Measurements from ENCODE around the gene LCK. TPM values are rescaled to one million over a fixed set of nuclear protein-coding genes. Genes with fewer than 3 reads are reported as not detected.
A peak's percentile ranks its signal among the peaks of the same experiment; 100 is the strongest.

The LCK gene
- total RNA-seq, 1 donor from 2014 or later, result 16.6 TPM

DNA sequence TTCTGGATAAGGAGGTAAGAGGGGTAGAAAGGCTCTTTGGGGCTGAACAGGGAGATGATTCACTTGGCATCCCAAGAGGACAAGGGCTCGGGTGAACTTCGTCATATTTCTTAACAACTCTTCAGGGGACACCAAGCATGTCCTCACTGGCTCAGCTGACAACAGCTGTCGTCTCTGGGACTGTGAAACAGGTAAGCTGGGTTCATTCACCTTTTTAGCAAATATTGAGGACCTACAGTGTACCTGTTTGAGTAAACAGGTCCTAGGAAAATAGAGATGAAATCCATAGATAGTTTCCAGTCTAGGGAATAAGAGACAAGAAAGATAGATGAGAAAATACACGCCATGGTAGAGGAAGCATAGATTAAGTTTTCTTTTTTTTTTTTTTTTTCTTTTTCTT is 26.8 kb upstream of the LCK start:
- peaks cover 48% of the 10 kb centered on the region for H3K4me1 Mint-ChIP-seq
- intact Hi-C loops (cut with micrococcal nuclease), result loop anchor here (5.0 kb wide), 1 partner anchor 152 kb away; the partner anchor contains the start of gene TMEM39B

DNA sequence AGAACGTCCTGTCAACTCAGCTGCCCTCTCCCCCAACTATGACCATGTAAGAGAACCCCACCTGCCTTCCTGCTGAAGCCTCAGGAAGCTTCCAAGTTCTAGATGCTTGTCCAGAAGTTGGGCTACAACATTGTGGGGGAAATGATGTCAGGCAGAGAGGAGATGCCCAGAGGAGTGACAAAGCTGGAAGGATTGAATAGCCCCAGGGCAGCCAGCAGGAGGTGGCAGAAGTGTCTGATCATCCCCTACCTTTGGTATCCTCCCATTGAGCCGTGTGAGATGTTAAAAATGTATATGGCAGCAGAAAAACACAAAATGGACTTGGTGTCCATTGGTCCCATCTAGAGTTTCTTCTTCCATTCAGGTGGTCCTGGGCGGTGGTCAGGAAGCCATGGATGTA is 22.3 kb upstream of the LCK start:
- H3K27ac Mint-ChIP-seq, result peak overlapping the region; percentile 57
- intact Hi-C loops (cut with micrococcal nuclease), result no loop called here
- POLR2A ChIA-PET, result interaction anchor here (1.8 kb wide), 1 partner anchor 12 kb away, joined by 4 read pairs; no protein-coding TSS in a partner anchor

More for the DNA sequence above, 26.8 kb upstream of the LCK start:
- peaks cover 66% of the 10 kb centered on the region for H3K36me3 Mint-ChIP-seq (ENCODE audit: low read depth)
- H3K27me3 Mint-ChIP-seq, result no peaks in the 10 kb centered on the region
- ATAC-seq (ENCODE audit: low read depth), result no peak
- ChIA-PET POLR2A (interaction anchor here (0.7 to 5.0 kb wide), 5 partner anchors 16 to 152 kb away, joined by 3 to 47 read pairs (median 13); partner anchors contain the start of genes HDAC1, LCK and TMEM39B), CTCF (interaction anchor here (0.9 to 1.3 kb wide), 2 partner anchors 26 to 176 kb away, joined by 4 to 5 read pairs; no protein-coding TSS in a partner anchor)
- H3K27ac Mint-ChIP-seq, result no peak overlapping the region
- H3K4me3 Mint-ChIP-seq, result peak overlapping the region; percentile 96
- TF ChIP-seq, protein P1, sequence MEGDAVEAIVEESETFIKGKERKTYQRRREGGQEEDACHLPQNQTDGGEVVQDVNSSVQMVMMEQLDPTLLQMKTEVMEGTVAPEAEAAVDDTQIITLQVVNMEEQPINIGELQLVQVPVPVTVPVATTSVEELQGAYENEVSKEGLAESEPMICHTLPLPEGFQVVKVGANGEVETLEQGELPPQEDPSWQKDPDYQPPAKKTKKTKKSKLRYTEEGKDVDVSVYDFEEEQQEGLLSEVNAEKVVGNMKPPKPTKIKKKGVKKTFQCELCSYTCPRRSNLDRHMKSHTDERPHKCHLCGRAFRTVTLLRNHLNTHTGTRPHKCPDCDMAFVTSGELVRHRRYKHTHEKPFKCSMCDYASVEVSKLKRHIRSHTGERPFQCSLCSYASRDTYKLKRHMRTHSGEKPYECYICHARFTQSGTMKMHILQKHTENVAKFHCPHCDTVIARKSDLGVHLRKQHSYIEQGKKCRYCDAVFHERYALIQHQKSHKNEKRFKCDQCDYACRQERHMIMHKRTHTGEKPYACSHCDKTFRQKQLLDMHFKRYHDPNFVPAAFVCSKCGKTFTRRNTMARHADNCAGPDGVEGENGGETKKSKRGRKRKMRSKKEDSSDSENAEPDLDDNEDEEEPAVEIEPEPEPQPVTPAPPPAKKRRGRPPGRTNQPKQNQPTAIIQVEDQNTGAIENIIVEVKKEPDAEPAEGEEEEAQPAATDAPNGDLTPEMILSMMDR (IDR thresholded peaks at IDR 0.05), result no peak
- DNase-seq, result no peak
- no peaks in the 10 kb centered on the region for H3K9me3 Mint-ChIP-seq

DNA sequence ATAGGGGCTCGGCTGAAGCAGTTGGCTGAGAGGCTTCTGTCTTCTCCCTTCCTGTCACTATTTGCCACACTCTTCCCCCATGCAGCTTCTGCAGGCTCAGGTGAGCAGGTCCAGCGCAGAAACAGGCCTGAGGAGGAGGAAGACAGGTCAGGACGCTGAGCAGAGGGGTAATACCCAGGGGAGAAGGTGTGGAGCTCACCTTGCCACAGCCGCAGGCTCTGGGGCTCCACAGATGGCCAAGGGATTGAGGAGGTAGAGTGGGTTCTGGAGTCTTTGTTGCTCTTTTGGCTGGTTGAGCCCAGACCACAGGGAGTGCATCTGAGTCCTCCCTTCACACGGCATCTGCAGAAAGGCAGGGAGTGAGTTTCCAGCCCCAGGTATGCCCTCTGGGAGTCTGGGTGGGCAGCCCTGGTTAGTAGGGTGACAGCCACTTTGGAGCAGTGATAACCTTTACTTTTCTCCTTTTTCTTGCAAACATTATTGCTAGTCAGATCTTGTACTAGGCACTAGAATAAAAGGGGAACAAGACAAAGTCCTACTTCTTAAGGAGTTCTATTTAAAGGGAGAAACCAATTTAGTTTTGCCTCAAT is 19.1 kb upstream of the LCK start:
- TF ChIP-seq, protein P1 (IDR thresholded peaks at IDR 0.05), result no peak
- ChIA-PET POLR2A (interaction anchor here (2.7 kb wide), 1 partner anchor 9 kb away, joined by 9 read pairs; no protein-coding TSS in a partner anchor), CTCF (interaction anchor here (1.7 kb wide), 1 partner anchor 17 kb away, joined by 5 read pairs; no protein-coding TSS in a partner anchor)
- ATAC-seq (ENCODE audit: low read depth) (no peak), DNase-seq (no peak)
- Mint-ChIP-seq H3K4me3 (no peak overlapping the region), H3K9me3 (no peaks in the 10 kb centered on the region), H3K27me3 (no peaks in the 10 kb centered on the region), H3K36me3 (ENCODE audit: low read depth) (peaks cover 54% of the 10 kb centered on the region), H3K27ac (no peak overlapping the region), H3K4me1 (no peaks in the 10 kb centered on the region)
- intact Hi-C loops (cut with micrococcal nuclease), result no loop called here

More for the DNA sequence above, 22.3 kb upstream of the LCK start:
- Mint-ChIP-seq H3K27me3 (no peaks in the 10 kb centered on the region), H3K9me3 (no peaks in the 10 kb centered on the region), H3K36me3 (ENCODE audit: low read depth) (peaks cover 72% of the 10 kb centered on the region), H3K4me3 (no peak overlapping the region), H3K4me1 (peaks cover 9% of the 10 kb centered on the region)
- no peak for DNase-seq
- TF ChIP-seq, protein P1 (IDR thresholded peaks at IDR 0.05), result no peak
- CTCF ChIA-PET, result interaction anchor here (0.6 to 2.0 kb wide), 3 partner anchors 13 to 165 kb away, joined by 3 to 5 read pairs (median 4); no protein-coding TSS in a partner anchor
- no peak for ATAC-seq (ENCODE audit: low read depth)

DNA sequence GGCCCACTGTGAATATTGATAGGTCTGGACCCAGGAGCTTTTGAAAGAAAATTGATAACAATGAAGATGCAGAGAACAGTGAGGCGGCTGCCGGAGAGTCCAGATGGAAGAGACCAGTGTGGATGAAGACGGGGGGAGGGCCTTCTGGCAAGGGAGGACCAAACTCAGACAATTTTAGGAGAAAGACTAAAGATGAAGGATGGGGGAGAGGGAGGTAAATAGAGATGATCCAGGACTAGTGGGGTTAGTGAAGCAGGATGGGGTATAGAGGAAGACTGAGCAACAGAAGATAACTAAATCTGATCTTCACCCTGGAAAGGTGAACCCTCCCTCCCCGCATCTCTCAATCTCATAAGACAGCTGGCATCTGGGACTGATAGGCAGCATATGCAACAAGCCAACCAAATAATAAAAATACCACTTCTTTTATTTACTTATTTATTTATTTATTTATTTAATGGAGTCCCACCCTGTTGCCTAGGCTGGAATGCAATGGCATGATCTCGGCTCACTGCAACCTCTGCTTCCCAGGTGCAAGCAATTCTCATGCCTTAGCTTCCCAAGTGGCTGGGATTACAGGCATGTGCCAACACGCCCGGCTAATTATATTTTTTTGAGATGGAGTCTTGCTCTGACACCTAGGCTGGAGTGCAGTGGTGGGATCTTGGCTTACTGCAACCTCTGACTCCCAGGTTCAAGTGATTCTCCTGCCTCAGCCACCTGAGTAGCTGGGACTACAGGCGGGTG is 18.3 kb upstream of the LCK start:
- ChIA-PET POLR2A (interaction anchor here (2.7 kb wide), 1 partner anchor 8 kb away, joined by 9 read pairs; no protein-coding TSS in a partner anchor), CTCF (interaction anchor here (1.7 kb wide), 1 partner anchor 16 kb away, joined by 5 read pairs; no protein-coding TSS in a partner anchor)
- intact Hi-C loops (cut with micrococcal nuclease), result no loop called here
- no peaks in the 10 kb centered on the region for H3K27me3 Mint-ChIP-seq
- no peak for ATAC-seq (ENCODE audit: low read depth)
- DNase-seq, result no peak
- H3K36me3 Mint-ChIP-seq (ENCODE audit: low read depth), result peaks cover 48% of the 10 kb centered on the region
- no peak overlapping the region for H3K27ac Mint-ChIP-seq
- H3K4me1 Mint-ChIP-seq, result no peaks in the 10 kb centered on the region
- H3K4me3 Mint-ChIP-seq, result no peak overlapping the region
- TF ChIP-seq, protein P1 (IDR thresholded peaks at IDR 0.05), result no peak
- no peaks in the 10 kb centered on the region for H3K9me3 Mint-ChIP-seq

DNA sequence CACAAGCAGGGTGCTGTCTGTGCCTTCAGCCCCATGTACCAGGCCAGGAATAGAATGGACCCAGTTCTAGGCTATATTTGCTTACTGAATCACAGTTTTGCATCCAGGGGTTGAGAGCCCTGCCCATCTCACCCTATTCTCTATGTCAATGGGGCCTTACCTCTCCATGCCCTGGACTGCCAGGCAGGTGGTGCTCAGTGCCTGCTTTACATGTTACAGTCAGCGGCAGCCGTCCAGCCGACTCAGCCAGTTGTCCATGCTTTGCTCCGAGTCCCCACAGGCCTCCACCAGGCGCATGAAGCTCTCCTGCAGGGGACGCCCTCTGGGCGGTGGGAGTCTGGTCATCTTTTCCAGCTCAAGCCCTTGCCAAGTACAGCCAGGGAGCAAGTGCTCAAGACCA is 16.3 kb upstream of the LCK start:
- ChIA-PET POLR2A (no interaction called here), CTCF (interaction anchor here (1.0 kb wide), 1 partner anchor 18 kb away, joined by 3 read pairs; no protein-coding TSS in a partner anchor)
- H3K4me3 Mint-ChIP-seq, result no peak overlapping the region
- TF ChIP-seq, protein P1 (IDR thresholded peaks at IDR 0.05), result no peak
- no peak overlapping the region for H3K27ac Mint-ChIP-seq
- H3K27me3 Mint-ChIP-seq, result no peaks in the 10 kb centered on the region
- DNase-seq (no peak), ATAC-seq (ENCODE audit: low read depth) (no peak)
- H3K9me3 Mint-ChIP-seq, result no peaks in the 10 kb centered on the region
- peaks cover 2% of the 10 kb centered on the region for H3K4me1 Mint-ChIP-seq
- H3K36me3 Mint-ChIP-seq (ENCODE audit: low read depth), result peaks cover 28% of the 10 kb centered on the region
- intact Hi-C loops (cut with micrococcal nuclease), result no loop called here
